GM19023 (cell line): ENCODE measurements around the gene SLC52A1.
"Not testable (repeated sequence)": the region's sequence is repeated elsewhere in the genome, so short reads cannot be mapped to it uniquely, and the experiment has no call there.

Source experiments
- ATAC-seq: cut with Tn5 transposase; IDR thresholded peaks from one replicate; pipeline ENCODE4 v1.9.1; 2021; ENCODE audit warnings: mild to moderate bottlenecking, moderate library complexity; ENCODE audit not compliant: unreplicated experiment

Gene SLC52A1

DNA sequence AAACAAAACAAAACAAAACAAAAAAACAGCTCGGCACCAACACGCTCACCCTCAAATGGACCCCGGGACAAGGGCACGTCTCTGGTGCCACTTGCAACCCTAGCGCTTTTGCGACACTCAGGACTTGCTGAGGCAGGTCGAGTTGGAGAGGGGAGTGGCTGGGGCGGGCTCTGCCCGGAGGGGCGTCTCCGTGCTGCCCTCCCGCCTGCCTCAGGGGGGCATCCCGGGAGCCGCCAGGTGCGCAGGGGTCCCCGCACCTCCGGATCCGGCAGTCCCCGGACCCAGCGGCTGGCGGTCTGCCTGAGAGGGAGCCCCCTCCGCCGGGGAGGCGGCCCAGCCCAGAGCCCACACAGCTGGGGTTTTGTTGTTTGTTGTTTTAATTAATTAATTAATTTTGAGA lies at the start of gene SLC52A1:
SLC52A1 (minus strand) TSS at position 112 of the 400 bp plus-strand sequence. CDS start 820 bp downstream, outside the sequence.
- no peak for ATAC-seq

DNA sequence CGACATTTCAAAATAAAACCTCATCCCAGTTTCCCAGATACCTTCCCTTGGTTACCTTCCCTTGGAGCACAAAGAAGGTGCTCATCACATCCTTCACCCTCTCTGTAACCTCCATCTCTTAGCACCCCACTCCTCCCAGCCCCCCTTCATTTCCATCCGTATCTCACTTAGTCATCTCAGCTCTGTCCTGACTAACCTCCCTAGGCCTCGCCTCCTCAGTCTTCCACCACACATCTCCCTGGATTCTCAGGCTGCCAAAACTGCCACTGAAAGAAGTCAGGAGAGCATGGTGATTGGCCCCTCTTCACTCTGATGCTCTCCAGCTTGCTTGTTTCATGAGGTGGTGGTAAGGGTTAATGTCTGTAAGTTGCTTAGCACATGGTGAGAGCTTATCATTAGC lies 45.4 kb upstream of the SLC52A1 start:
- no peak for ATAC-seq

DNA sequence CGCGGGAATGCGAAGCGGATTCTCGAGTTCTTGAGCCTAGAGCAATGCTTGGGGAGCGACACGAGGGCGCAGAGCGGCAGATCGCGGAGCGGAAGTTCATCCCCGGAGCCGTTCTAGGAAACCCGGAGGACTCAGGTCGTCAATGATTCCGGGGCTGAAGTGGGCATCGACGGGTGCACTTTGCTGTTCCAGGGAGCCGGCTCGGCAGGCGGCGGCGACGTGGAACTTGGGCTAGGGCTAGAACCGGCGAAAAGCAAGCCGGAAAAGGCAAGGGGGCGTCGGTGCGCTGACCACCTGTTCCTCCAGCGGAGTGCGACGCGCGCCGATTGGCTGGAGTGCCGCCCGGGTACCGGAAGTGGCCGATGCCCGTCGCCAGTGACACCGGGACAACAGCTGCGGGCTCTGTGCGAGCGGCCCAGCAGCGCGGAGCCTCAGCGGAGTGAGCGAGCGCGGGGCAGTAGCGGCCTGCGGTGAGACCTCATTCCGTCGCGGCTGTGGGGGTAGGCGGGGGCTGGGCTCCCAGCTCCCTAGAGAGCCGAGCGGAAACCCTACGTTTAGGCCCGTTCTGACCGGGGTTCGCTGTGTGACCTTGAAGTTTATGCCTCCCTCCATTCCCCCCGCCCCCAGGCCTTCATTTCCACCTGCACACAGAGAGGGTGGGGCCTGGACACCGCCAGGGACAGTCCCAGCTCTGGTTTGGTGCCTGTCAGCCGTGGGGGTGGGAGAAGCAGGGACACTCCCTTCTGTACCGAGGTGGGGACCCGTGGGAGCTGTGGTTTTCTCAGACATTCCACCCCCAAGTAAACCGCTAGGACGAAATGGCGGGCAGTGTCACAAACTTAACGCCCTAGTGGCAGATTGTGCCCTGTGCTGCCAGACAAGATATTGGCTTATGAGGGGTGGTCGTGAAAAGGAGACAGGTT lies 43.1 kb upstream of the SLC52A1 start, which contains the start of gene ZFP3:
ZFP3 (plus strand) TSS at position 362 of the 923 bp plus-strand sequence. CDS start 13,038 bp downstream, outside the sequence.
- peak; percentile 83 for ATAC-seq

DNA sequence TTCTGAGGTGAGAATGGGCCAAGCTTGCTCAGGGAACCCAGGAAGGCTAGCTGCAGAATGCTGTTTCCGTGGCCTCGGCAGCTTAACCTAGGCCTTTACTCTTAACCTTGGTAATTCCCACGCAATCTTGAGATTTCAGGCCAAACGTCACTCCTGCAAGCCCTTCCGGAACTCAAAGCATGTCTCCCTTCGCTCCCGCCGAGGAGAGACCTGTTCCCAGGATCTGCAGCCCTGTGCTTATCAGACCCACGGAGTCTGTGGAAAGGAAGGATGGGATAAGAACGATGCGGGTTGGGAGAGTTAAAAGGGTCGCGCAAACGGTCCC lies 42.5 kb upstream of the SLC52A1 start:
- no peak for ATAC-seq

DNA sequence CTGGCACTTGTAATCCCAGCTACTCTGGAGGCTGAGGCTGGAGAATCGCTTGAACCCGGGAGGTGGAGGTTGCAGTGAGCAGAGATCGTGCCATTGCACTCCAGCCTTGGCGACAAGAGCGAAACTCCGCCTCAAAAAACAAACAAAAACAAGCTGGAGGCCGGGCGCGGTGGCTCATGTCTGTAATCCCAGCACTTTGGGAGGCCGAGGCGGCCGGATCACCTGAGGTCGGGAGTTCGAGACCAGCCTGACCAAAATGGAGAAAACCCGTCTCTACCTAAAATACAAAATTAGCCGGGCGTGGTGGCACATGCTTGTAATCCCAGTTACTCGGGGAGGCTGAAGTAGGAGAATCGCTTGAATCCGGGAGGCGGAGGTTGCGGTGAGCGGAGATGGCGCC lies 42.0 kb upstream of the SLC52A1 start:
- ATAC-seq, result not testable (repeated sequence)

DNA sequence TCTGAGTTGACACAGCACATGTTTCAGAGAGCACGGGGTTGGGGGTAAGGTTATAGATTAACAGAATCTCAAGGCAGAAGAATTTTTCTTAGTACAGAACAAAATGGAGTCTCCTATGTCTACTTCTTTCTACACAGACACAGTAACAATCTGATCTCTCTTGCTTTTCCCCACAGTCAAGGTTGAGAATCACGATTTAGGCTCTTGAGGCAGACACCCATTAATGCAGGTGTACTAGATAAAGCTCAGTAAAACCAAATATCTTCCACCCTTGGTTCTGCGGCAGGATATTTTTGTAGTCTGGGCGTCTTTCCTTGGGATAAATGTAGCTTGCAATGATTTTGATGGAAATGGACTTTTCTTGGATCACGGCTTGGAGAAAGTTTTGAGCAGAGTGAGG lies 40.2 kb upstream of the SLC52A1 start:
- not testable (repeated sequence) for ATAC-seq

DNA sequence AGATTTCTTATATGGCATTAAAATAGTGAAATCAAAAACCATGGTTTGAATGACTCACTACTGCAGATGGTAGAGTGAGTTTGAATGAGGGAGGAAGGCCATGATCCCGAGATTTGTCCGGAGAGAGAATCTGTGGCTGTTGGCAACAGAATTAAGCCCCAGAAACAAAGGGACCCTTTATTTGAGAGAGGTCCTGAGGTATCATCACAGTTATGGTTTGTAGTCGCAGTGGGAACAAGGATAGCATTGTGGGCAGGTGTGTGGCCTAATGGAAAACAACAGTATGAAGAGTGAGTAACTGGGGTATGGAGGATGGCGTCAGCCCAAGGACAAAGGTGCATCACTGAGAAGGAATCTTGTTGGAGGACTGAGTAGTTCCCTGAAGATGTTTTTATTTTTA lies 34.5 kb upstream of the SLC52A1 start:
- no peak for ATAC-seq

DNA sequence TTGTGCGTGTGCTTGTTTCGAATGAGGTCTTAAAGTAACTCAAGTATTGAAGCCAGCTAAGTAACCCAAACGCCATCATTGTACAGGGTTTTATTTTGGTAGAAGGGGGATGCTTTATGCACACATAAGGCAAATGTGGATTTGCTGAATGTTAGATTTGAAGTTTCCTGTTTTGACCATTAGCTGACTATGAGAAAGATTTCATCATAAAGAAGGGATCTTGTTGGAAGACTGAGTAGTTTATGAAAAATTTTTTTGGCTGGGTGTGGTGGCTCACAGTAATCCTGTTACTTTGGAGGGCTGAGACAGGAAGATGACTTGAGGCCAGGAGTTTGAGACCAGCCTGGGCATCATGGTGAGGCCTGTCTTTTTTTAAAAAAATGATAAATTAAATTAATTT lies 33.0 kb upstream of the SLC52A1 start:
- ATAC-seq, result no peak

DNA sequence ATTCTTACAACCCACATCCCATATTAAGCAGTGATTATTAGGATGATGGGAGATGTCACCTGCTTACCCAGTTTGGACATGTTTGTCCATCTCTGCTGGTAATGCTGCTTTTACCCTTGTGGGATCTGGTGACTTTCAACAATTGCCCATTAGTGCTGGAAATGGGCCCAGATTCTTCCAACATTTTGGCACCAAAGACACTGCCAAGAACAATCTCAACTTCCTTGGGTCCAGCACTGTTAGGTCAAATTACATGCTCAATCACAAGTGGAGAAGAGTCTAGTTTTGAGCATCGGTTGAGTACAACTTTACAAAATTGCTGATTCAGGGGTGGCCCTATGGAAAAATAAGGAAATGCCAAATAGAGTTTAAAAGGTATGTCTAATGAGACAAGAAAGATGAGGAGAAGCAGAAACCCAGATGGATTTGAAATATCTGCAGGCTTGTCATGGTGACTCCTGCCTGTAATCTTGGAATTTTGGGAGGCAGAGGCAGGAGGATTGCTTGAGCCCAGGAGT lies 30.1 kb upstream of the SLC52A1 start:
- no peak for ATAC-seq

DNA sequence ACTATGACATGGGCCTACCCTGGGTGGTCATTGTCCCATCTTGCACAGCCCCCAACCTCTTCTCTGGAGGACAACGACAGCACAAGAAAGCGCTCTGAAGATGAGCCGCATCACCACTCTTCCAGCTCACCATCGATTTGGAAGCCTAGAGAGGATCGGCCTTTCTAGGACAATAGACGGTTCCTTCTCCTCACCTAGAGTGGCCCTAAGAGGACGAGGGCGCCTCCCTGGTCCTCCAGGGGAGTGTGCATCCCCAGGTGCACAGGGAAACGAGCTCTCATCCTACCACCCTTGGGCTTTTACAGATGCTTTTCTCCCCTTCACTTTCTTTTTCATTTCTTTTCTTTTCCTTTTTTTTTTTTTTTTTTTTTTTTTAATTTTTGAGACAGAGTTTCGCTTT lies 20.3 kb upstream of the SLC52A1 start:
- ATAC-seq, result no peak

DNA sequence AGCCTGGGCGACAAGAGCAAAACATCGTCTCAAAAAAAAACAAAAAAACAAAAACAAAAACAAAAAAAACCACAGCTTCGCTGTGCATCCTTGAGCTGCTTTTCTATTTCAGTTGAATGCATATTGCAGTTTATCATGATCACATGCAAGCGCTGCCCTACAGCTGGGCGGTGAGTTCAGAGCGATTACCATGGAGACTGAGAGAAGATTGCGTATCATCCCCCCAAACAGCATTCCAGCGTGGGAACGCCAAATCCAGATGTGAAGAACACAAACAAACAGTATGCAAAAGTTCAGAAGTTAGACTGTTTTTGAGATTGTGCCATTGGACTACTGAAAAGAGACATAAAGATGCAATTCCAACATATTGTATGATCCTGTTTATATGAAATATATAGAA lies 15.1 kb upstream of the SLC52A1 start:
- no peak for ATAC-seq

DNA sequence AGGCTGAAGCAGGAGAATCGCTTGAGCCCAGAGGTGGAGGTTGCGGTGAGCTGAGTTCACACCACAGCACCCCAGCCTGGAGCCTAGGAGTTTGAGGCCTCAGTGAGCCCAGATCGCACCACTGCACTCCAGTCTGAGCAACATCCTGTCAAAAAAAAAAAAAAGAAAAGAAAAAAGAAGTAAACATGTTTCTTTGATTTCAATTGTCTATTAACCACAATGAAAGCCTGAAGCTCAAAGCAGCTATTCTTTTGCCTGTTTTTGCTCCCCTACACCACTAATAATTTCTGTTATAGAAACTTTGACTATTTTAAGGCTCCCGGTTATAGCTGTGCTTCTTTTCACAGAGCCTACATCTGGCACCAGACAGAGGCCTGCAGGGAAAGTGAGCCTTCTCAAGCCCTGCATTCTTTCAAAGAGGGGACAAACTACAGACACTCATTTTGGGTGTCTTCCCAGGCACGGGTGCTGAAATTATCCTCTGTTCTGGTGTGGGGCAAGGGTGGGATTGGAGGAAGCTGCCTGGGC lies 14.2 kb upstream of the SLC52A1 start:
- no peak for ATAC-seq

DNA sequence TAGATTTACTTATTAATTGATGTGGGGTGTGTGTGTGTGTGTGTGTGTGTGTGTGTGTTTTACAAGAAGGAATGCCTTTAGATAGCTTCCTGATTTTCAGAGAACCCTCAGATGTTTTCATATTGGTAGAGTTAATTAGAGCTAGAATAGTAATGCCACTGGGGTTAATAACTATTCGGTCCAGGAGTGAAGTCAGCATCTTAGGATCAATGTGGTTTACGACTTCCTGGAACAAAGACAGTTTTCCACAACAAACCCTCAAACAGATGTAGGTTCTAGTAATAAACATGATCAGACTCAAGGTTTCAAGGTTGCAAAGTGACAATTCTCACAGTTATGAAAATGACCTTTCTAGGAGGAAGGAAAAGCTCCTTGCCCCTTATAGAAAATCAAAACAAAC lies 12.2 kb upstream of the SLC52A1 start:
- no peak for ATAC-seq

DNA sequence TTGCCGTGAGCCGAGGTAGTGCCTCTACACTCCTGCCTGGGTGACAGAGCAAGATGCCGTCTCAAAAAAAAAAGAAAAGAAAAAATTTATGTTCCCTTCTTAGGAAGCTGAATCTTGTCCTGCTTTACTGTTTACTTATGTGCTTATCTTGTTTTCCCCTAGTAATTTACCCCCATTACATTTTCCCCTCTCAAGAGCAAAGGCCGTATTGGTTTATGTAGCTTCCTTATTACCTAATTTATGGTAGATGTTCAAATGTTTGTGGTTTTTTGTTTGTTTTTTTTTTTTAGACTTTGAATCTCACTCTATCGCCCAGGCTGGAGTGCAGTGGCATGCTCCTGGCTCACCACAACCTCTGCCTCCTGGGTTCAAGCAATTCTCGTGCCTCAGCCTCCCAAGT lies 10.3 kb upstream of the SLC52A1 start:
- ATAC-seq, result no peak

DNA sequence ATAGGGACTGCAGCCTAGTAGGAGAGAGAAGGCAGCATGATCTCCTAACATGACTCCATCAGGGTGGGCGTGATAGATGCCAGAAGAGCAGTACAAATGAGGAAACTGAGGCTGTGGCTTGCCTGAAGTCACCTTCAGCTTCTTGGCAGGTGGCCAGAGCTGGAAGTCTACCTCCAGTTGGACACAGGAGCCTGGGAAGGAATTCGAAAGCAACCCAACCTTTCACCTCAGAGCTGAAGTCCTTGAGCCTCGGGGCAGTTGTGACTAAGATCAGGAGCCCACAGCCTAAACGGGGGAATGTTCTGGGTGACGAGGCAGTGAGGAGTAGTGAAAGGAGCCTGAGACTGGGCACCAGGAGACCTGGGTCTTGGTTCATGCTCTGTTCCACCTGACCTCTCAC lies 9.4 kb upstream of the SLC52A1 start:
- ATAC-seq, result no peak

DNA sequence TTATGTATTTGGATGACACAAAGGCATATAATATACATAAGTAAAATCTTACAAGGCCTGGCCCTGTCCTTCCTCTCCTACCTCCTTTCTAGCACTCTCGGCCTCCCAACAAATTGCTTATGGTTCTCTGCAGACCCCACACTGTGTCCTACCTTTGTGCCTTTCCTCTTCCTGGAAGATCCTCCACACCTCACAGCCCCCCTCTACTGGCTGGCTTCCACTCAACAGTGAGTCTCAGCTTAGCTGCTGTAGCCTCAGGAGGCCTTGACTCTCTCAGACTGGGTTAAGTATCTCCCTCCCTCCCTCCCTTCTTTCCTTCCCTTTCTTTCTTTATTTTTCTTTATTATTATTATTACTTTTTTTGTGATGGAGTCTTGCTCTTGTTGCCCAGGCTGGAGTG lies 8.3 kb upstream of the SLC52A1 start:
- no peak for ATAC-seq

DNA sequence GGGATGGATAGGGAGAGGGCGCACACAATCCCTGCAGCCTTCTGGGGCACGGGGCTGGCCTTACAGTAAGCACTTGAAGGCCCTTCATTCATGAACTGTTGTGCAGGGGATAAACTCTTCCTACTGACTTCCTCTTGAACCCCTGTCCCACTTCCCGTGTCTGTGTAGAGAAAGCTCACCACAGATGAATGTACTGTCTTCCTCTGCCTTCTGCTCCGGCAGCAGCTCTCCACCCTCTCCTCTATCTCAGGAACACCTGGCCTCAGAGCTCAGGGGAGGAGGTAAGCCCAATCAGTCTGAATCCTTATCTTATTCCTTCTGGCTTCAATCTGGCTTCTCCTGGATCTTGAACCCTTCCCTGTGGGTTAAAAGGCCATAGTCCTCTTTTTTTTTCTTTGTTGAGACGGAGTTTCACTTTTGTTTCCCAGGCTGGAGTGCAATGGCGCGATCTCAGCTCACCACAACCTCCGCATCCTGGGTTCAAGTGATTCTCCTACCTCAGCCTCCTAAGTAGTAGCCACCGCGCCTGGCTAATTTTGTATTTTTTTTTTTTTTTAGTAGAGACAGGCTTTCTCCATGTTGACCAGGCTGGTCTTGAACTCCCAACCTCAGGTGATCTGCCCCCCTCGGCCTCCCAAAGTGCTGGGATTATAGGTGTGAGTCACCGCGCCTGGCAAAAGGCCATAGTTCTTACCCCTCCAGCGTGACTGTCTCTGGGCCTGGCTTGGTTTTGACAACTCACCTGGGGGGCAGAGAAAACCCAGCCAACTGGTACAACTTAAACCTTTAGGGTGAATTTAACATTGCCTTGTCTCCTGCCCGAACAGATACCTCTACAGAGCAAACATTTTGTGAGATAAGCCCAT lies 7.2 kb upstream of the SLC52A1 start:
- ATAC-seq, result no peak

DNA sequence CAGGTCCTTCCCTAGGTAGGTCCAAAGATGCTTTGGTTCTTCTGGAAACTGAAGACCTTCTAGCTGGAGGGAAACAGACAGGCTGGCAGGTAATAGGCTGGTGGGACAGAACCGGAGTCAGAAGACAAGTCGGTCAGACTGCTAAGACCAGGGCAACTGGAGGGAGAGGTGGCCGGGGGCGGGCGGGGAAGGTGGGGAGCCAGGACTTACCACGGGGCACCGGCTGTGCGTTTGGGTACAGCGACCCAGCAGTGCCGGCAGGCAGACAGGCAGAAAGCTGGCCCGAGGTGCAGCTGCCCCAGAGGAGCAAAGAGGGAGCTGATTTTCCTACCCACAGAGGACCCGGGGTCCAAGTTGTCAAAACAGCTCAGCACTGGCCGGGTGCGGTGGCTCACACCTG lies 575 bp downstream of the SLC52A1 start:
- ATAC-seq, result no peak

DNA sequence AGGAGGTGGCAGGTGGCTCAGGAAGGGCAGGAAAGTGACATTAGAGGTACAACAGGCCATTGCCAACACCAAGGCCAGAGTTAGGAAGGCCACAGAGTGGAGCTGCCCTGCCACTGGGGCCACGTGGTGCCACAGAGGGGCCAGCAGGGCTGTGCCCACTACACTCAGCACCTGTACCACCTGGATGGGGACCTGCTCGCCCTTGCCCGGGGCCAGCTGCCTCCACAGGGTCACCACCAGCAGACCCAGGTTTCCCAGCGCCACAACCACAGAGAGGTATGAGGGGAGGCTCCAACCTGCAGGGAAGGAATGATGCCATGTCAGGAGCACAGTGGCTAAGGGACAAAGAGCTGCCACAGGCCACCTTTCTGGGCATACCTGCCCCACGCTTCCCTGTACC lies 1.2 kb downstream of the SLC52A1 start:
- no peak for ATAC-seq

DNA sequence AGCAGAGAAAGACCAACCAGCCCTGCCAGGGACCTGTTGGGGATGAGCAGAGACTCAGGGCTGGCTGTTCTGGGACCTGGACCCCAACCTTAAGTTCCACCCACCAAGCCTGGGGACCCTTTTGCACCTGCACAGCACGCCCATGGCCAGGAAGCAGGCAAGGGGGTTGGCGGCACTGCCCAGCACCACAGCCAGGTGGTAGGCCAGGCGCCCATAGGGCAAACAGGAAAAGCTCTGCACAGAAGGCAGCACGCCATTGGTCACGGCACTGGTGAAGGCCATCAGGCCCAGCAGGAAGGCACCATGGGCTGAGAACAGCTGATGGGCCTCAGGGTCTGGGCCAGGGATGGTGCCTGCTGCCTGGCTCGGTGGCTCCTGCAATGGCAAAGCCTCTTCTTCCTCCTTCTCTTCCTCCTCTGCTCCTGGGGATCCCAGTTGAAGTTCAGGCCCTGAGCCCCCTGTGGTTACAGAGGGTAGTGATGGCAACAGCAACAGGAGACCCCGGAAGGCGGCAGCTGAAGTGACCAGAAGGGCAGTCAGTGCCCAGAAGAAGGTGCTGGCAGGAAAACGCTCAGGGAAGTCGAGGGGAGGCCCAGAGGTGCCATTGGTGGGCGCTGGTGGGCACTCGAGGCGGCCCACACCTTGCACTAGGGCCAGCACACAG lies 1.7 kb downstream of the SLC52A1 start:
- ATAC-seq, result no peak

DNA sequence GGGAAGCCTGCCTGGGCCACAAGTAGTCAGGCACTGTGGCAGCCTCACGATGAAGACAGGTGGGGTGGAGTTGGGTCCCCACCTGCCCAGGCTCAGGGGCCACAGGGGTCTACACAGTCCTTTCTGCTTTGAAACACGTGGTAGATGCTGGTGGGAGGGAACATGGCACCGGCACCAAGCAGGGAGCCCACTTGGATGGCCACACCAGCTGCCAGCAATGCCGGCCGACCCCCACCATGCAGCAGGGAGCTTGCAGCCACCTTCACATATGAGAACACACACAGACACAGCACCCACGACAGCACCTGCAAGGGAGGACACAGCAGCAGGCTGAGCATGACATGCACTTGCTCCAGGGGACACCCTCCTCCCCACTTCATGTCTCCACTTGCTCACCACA lies 2.4 kb downstream of the SLC52A1 start:
- ATAC-seq, result no peak
